D341Med (cell line): Measurements from ENCODE around the gene DCTN4.
"Not testable (repeated sequence)": the region's sequence is repeated elsewhere in the genome, so short reads cannot be mapped to it uniquely, and the experiment has no call there.

ENCODE experiments used
- DNase-seq: peaks from one replicate; pipeline ENCODE4 v3.0.0; 2012; ENCODE audit warnings: low spot score

DCTN4 gene

DNA sequence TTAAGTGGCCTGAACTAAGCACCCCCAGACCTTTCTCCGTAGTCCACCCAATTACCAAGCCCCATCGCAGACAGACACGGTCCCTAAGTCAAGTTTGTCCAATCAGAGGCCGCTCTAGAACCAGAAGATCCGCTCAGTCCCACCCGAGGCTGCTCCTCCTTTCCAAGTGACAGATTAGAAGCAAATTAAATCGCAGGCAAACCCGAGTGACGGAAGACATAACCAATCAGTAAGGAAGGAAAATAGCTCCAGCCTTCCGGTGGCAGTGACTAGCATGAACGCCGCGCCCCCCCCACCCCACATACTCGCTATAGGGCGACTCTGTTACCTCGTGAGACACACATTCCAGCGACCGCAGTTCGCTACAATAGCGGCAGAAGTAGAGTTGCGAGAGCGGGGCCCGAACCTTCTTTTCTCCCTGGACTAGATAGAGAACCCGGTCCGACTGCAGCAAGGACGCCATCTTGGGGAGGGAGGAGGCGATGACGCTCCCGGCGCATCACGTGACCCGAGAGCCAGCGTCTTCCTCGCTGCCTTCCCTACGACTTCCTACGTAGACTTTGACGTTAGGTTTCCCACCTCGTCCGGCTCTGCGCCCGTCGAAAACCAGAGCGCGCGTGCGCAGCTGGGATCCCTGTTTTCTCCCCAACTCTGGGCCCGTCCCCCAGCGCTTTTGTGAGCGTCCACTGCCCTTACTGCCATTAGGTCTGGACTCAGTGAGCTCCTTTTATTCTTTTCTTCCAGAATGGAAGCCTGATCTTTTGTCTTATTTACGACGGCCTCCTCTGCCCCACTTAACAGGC lies at the start of gene DCTN4:
TSS of gene DCTN4 (minus strand) at position 487 of the 803 bp plus-strand sequence. CDS start at position 463, 24 bp downstream.
- DNase-seq: peak; percentile 93

DNA sequence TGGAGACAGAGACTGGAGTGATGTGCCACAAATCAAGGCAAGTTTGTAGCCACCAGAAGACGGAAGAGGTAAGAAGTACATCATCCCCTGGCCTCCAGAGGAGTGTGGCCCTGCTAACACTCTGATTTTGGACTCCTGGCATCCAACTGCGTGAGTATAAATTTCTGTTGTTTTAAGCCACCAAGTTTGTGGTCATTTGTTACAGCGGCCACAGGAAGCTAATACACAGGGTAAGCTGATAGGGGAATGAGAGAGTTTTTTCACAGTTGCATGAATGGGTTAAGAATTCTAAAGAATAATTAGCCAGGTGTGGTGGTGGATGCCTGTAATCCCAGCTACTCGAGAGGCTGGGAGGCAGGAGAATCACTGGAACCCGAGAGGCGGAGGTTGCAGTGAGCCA lies 45.6 kb upstream of the DCTN4 start:
- DNase-seq: no peak

DNA sequence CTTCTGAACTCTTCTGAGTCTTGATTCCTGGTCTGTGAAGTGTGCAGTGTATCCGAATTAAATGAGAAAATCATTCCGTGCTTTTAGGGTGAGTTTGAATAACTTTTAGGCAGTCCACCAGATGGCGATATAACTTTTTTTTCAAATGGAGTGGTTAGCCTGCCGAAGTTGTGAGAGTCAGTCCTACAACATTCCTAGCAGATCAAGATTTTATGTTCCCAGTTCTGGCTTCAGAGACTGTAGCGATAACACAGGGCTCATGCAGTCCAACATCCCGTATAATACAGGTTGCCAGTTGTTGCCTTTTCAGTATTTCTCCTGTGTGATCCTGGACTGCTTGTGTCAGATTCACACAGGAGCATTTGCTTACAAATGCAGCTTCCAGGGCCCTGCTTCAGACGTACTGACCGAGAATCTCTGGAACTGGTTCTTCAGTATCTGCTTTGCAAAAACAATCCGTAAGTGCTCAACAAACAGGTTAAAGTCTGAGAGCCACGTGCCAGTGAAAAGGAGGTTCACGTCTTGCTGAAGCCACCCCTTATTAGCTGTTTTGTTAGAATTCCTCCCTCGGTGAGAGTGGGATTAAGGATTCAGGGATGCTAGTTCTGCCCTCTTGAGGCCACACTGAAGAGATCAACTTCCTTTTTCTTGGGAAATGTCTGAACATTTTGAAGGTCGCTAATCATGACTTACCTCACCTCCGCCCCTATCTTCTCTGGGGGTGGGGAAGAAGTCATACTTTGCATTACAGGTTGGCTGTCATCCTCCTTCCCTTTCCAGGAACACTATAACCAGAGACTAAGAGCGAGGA lies 42.5 kb upstream of the DCTN4 start:
- DNase-seq: peak; percentile 57

DNA sequence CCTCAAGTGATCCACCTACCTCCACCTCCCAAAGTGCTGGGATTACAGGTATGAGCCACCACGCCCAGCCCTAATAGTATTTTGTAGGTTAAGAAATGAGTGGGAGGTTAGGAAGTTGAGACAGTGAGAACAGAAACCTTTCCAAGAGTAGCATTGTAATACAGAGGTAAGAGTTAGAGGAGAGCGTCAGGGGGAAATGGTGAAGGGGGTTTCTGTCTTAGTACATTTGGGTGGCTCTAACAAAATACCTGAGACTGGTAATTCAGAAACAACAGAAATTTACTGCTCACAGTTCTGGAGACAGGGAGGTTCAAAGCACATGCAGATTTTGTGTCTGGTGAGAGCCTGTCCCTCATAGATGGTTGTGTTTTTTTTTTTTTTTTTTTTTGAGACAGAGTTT lies 38.6 kb upstream of the DCTN4 start:
- no peak for DNase-seq

GRCh38 chr5:150794927-150795326 lies 36.1 kb upstream of the DCTN4 start:
- no peak for DNase-seq

DNA sequence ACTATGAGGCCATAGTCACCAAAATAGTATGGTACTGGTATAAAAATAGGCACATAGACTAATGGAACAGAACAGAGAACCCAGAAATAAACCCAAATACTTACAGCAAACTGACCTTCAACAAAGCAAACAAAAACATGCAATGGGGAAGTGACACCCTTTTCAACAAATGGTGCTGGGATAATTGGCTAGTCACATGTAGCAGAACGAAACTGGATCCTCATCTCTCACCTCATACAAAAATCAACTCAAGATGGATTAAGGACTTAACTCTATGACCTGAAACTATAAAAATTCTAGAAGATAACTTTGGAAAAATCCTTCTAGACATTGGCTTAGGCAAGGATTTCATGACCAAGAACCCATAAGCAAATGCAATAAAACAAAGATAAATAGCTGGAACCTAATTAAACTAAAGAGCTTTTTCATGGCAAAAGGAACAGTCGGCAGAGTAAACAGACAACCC lies 34.6 kb upstream of the DCTN4 start:
- DNase-seq: not testable (repeated sequence)

- DNase-seq: no peak
Observed at GRCh38 chr5:150791536-150791935, 32.7 kb upstream of the DCTN4 start.

- DNase-seq: peak; percentile 86
Observed at GRCh38 chr5:150789943-150790611, 31.3 kb upstream of the DCTN4 start.

GRCh38 chr5:150789450-150789849 lies 30.6 kb upstream of the DCTN4 start:
- no peak for DNase-seq

GRCh38 chr5:150788977-150789376 lies 30.2 kb upstream of the DCTN4 start:
- DNase-seq: no peak

DNA sequence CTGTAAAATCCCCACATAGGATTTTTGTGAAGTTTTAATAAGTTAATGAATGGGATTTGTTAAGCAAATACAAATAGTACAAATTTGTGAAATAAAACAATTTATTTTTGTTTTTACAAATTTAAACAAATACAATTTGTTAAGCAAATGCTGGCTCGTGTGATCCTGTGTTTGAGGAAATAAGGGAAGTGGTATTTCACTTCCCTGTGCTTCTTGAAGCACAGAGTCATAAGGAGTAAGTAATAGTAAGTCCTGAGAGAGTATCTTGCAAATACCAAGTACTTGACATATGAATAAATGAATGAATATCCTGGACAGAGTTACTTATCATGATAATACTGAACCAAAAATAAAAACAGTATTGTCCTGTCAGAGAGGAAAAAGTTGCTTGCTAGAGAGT lies 28.8 kb upstream of the DCTN4 start:
- DNase-seq: no peak

DNA sequence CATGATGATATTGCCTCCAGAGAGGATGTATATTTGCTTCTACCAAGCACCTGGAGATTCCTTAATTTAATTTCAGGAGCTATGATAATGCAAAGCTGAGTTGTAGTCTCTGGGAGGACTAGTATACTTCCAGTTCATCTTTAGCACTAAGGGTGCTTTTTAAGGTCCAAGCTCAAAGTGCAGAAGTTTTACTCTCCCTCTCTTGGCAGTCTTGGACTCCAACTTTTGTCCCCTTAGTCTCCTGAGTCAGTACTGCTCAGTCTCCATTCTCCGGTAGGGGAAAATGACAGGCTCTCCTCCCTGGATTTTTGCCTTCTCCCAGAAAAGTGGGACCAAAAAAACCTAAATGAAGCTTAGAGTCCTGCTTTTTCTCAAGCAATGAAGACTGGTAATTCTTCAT lies 28.1 kb upstream of the DCTN4 start:
- DNase-seq: no peak

DNA sequence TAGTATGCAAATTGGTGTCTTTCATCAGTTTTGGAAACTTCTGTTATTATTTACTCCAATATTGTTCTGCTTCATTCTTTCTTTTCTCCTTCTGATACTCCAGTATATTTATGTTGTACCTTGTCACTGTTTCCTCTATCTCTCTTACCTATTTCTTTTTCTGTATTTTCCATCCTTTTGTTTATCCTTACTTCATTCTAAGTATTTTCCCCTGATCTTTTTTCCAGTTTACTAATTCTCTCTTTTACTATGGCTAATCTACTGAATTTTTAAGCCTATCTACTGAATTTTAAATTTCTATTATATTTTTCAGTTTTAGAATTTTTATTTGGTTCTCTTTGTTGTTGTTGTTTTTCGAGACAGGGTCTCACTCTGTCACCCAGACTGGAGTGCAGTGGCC lies 27.1 kb upstream of the DCTN4 start:
- DNase-seq: no peak

GRCh38 chr5:150783422-150783928 lies 24.7 kb upstream of the DCTN4 start:
- no peak for DNase-seq

DNA sequence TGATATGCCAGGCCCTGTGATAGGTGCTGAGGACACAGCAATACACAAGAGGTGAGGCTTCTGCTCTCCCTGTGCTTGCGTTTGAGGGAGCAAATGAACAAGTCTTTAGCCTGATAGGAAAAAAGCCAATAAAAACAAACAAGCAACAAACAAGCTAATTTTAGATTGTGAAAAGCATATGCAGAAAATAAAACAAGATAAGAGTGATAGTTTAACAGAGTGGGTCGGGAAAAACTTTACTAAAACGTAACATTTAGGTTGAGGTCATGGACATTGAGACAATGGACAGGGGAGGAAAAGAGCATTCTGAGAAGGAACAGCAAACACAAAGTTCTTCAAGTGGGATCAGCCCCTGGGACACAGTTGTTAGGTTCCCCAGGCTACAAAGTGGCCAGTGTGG lies 24.0 kb upstream of the DCTN4 start:
- DNase-seq: no peak

DNA sequence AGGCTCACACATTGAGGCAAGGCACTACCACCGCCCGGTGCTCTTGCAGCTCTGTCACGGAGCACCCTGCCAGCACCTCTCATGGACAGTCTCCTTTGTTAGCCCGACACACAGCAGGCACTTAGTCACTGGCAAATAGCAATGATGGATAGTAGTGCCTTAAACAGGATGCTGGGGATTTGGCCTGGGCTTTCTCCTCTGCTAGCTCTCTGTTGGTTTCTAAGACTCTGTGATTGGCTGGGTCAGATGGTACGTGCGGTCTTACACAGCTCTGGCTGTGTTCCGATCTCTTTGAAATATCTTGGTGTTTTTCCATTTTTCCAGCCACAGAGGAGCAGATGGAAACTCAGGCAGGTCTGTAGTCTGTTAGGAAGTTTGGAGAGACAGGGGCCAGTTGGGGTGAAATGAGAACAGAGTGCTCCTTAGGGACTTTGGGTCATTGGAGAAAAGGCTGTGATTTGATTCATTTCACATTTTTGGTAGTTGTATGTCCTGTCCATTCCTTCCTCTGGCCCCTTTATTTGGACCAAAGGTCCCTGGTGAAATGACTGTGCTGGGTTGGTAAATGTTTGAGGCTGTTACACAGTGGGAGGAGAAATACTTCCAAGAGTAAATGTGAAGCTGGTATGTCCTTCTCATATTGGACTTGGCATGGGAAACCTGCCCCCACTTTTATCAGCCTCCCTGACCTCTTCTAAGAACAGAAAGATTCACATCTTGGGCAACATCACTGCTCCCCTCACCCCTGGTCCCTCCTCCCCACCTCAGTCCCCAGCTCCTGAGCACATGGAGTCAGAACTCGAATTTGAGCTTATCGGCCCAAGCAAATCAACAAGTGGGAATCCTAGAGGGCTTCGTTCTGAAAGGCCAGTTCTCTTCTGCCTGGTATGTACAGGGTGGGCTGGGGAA lies 23.1 kb upstream of the DCTN4 start:
- no peak for DNase-seq

DNA sequence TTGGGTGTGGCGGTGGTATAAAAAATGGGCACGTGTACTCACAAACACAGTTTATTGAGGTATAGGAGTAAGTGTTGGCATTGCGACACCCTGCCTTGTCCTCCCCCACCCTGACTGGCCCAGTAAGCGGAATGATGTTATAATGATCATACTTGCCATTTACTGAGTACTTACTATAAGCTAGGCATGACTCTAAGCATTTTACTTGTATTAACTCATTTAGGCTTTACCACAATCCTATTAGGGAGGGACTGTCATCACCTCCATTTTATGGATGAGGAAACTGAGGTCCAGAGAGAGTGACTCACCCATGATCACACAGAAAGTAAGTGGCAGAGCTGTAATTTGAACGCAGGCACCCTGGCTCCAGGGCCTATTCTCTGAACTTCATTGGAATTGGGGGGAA lies 22.0 kb upstream of the DCTN4 start:
- no peak for DNase-seq

DNA sequence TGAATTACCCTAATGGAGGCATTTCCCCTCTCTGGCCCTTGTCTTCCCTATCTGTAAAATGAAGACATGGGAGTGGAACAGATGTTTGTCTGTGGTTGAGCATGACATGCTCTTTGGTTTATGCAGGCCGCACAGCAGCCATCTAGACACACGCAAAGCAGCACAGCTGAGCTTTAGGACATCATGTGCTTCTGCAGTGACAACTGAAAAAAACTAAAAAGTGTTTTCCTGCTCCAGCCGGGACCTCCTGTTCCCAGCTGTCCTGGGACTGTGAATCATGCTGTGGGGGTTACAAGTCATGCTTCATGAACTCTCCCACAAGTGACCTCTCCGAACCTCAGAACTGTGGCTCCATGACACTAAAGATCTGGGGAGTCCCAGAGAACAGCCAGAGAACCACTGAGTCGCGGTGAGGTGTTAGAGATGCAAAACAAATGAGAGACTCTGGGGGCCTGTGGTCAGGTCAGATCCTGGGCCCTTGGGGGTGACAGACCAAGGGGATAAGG lies 21.4 kb upstream of the DCTN4 start:
- DNase-seq: no peak

DNA sequence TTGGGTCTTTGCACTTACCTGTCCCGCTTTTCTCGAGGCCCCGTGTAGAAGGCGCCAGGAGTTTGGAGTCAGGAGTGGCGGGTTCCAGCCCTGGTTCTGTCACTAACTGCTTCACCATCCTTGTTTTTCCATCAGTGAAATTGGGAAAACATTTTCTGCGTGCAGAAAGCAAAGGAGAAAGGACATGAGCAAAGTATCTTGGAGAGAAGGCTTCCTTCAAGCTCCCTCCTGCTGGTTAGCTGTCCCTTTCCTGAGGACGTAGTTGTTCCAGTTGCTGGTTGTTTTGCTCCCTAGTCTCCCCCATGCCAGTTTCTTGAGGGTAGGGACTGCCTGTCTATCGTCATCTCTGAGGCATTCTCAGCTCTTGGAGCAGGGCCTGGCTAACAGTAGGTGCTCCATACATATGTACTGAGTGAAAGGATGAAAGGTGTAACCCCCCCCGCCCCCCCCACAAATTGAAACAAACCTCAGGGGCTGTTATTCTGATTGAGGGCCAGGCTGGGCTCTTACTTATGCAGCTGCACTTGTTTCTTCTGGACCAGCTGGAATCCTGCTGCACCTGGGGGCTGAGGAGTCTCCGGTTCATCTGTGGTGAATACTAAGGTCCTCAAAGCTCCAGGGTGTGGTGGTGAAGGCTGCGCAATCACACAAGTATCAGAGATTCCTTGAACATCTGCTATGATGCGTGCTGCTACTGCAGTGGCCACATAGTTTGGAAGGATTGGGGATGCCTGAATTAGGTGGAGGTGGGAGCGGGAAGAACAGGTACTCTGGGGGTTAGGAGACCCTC lies 20.8 kb upstream of the DCTN4 start:
- no peak for DNase-seq
